Limb (tissue), 2 donors: ENCODE measurements around the gene MXD3.
"Not testable (repeated sequence)": the region's sequence is repeated elsewhere in the genome, so short reads cannot be mapped to it uniquely, and the experiment has no call there.

Experiments used
- DNase-seq, 2 donors: peaks; one replicate each; pipeline ENCODE4 v3.0.0-alpha.2; 2016; ENCODE audit errors: extremely low spot score in 2 of 2

MXD3 gene

DNA sequence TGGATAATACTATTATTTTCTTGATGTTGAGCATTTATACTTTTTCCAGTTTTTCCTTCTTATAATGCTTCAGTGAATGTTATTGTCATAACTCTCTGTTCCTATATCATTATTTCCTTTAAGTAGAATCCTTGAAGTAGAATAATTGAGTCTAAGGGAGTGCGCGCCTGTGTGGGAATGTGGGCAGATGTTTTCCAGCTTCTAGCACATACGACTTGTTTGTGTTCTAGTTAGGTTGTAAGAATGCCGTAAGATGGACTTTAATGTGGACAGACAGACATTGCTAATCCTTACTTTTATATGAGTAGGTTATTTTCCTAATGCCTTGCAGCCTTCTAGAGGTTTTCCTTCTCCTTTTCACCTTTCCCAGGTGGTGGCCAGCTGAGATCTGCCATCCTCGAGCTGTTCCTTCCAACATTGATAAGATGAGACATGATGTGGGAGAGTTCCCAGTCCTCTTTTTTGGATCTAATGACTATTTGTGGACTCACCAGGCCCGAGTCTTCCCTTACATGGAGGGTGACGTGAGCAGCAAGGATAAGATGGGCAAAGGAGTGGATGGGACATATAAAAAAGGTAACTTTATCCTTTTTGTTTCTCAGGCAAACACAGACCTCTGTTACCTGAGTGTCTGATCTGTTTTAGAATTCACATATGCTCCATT lies 42.3 kb downstream of the MXD3 start:
- no peak for DNase-seq

DNA sequence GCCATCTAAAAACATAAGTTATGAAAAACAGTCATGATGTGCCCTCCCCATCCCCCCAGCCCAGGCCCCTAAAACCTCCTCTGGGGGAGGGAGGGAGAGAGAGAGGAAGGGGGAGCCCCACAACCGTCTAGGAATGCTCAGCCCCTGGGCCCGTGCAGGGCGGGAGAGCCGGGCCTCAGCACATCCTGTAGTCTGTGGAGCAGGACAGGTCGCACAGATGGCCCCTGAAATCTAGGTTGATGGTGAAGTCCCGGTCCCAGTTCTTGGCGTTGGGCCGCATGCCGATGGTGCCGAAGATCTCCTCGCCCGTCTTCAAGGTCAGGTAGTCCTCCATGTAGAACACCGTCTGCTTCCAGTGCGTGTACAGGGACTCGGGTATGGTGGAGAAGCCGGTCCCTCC lies 46.3 kb downstream of the MXD3 start:
- no peak for DNase-seq

DNA sequence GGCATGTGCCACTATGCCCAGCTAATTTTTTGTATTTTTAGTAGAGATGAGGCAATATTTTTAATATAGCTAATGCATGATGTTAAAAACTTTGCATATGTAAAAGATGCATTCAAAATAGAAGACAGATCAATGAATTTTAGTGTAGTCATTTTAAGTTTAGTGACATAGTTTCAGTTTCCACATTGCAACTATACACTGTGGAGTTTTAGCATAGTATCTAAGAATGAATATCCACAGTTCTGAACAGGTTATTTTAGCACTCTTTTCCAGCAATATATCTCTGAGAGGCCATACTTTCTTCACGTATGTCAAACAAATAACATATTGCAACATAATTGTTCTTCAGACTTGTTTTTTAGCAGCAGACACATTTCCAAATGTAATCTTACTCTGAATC lies 47.5 kb downstream of the MXD3 start:
- DNase-seq: no peak

DNA sequence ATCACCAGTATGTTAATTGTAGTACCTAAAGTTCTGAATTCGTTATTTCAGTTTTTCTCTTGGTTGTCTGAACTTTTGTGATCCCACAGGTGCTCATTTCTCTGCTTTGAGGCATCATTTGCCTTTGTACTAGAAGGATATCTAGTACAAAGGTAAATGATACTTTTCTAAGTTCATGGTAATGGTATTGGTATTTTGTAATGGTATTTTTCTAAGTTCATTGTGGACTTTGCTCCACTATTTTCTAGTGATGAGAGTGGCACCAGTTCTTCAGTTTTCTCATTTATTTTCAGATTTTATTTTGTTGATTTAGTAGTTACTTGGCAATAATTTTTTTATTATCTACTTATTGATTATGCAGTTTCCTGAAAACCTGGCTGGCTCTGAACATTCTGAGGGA lies 50.2 kb downstream of the MXD3 start:
- no peak for DNase-seq

DNA sequence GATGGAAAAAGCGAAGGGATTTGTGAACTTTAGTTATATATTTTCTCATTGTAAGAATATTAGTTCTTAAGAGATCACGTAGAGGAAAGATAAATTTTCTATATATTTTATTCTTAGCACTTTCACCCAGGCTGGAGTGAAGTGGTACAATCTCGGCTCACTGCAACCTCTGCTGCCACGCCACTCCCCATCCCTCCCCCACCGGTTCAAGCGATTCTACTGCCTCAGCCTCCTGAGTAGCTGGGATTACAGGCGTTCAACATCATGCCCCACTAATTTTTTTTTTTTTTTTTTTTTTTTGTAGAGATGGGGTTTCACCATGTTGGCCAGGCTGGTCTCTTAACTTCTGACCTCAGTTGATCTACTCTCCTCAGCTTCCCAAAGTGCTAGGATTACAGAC lies 50.7 kb downstream of the MXD3 start:
- DNase-seq: no peak

DNA sequence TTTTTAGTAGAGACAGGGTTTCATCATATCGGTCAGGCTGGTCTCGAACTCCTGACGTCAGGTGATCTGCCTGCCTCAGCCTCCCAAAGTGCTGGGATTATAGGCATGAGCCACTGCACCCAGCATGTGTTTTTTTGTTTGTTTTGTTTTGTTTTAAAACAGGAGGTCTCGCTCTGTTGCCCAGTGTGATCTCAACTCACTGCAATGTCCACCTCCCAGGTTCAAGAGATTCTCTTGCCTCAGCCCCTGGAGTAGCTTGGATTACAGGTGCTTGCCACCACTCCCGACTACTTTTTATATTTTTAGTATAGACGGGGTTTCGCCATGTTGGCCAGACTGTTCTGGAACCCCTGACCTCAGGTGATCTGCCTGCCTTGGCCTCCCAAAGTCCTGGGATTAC lies 53.0 kb downstream of the MXD3 start:
- not testable (repeated sequence) for DNase-seq
